CD4-positive, alpha-beta T cell treated with Interleukin-17A for 1 hour (primary cell): Measurements from ENCODE around the gene SPATS2L.

Experiments used
- DNase-seq: peaks from one replicate; pipeline ENCODE4 v3.0.0-alpha.2; 2020

Gene SPATS2L

GRCh38 chr2:200379481-200380090 lies 73.1 kb downstream of the SPATS2L start:
- no peak for DNase-seq

- DNase-seq = no peak
Measured at GRCh38 chr2:200380091-200380561, 73.6 kb downstream of the SPATS2L start.

- no peak for DNase-seq
Measured at GRCh38 chr2:200380833-200381542, 74.5 kb downstream of the SPATS2L start.

GRCh38 chr2:200382874-200383273 lies 76.4 kb downstream of the SPATS2L start:
- DNase-seq = no peak

GRCh38 chr2:200383380-200384110 lies 77.1 kb downstream of the SPATS2L start:
- peak; percentile 68 for DNase-seq

GRCh38 chr2:200385063-200385635 lies 78.7 kb downstream of the SPATS2L start:
- no peak for DNase-seq

GRCh38 chr2:200393191-200393590 lies 86.7 kb downstream of the SPATS2L start:
- no peak for DNase-seq

- DNase-seq = no peak
Measured at GRCh38 chr2:200394045-200394444, 87.6 kb downstream of the SPATS2L start.

- DNase-seq = no peak
Measured at GRCh38 chr2:200396781-200397242, 90.3 kb downstream of the SPATS2L start.

- DNase-seq = no peak
Measured at GRCh38 chr2:200397785-200398184, 91.3 kb downstream of the SPATS2L start.

- no peak for DNase-seq
Measured at GRCh38 chr2:200399046-200399445, 92.6 kb downstream of the SPATS2L start.

GRCh38 chr2:200399636-200400035 lies 93.1 kb downstream of the SPATS2L start:
- DNase-seq = no peak

GRCh38 chr2:200403814-200404213 lies 97.3 kb downstream of the SPATS2L start:
- no peak for DNase-seq

- no peak for DNase-seq
Measured at GRCh38 chr2:200404615-200405014, 98.1 kb downstream of the SPATS2L start.

GRCh38 chr2:200405599-200406298 lies 99.3 kb downstream of the SPATS2L start:
- DNase-seq = no peak

- DNase-seq = no peak
Measured at GRCh38 chr2:200406379-200406778, 99.9 kb downstream of the SPATS2L start.

GRCh38 chr2:200408428-200409316 lies 102.2 kb downstream of the SPATS2L start:
- DNase-seq = no peak

GRCh38 chr2:200411831-200412230 lies 105.3 kb downstream of the SPATS2L start:
- DNase-seq = no peak

GRCh38 chr2:200414367-200414766 lies 107.9 kb downstream of the SPATS2L start:
- DNase-seq = no peak

GRCh38 chr2:200415455-200415854 lies 109.0 kb downstream of the SPATS2L start:
- no peak for DNase-seq

- no peak for DNase-seq
Measured at GRCh38 chr2:200416878-200417277, 110.4 kb downstream of the SPATS2L start.

- DNase-seq = no peak
Measured at GRCh38 chr2:200417366-200417765, 110.9 kb downstream of the SPATS2L start.
